ENCODE measurements around the gene SCARF1. TPM values are rescaled to one million over a fixed set of nuclear protein-coding genes. Genes with fewer than 3 reads are reported as not detected.

The SCARF1 gene
- total RNA-seq, 1 experiment from 2014 or later: 0.11 TPM

DNA sequence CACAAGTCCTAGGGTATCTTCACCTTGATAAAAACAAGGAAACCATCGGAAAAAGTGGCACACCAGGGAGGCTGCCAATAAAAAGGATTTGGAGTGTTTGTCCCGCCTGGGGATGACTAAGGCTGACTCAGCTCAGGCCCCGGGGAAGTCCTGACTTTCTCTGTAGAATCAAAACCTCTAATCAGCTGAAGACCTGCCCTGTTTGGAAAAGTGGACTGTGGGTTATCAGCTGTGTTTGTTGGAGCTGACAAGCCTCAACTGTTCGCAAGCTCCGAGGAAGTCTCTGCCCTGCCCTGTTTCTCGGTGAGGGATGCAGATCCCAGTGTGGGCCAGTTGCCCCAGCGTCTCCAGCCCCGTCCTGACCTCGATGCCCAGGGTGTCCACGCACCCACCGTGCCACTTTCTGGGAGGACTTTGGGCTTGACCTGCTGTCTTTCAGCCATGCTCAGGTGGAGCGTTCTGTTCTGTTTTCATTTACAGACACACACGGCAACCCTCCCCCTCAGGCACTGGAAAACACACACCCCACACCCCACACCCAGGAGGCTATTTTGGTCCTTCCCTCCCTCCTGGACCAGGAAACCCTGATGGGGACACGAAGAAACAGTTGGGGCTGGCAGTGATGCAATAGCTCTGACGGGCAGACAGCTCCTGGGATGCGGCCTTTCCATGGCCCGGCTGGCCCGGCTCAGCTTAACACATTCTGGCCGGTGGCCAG, 55.3 kb downstream of the SCARF1 start:
- in situ Hi-C loops (cut with HindIII; ENCODE audit: low pct_unique_long_range_greater_than_20kb, low sequenced_read_pairs): no loop called here

DNA sequence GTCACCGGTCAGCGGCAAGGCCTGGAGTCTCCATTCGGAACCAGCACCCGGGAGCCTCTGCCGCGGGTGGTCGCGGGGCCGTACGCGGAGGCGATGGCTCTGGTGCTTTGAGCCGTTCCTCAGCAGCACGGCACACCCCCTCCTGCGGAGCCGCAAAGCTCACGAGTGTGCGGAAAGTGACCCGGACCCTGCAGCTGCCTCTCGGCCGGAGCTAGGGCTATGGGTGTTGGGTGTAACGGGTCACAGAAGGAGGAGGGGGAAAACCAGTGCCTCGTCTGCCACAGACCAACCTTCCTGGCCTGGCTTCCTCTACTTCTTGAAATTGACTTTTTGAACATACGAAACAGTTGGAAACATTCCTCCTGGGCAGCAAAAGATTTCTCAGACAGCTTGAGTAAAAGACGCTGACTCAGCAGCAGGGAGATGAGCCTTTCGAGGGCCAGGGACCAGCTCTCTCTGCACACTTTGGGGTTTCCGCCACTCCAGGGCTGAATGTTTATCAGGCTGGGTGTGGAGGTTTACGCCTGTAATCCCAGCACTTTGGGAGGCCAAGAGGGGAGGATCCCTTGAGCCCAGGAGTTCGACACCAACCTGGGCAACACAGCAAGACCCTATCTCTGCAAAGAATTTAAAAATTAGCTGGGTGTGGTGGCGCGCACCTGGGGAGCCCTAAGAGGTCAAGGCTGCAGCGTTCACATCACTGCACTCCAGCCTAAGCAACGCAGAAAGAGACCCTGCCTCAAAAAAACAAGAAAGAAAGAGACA, 56.5 kb downstream of the SCARF1 start:
- in situ Hi-C loops (cut with HindIII; ENCODE audit: low pct_unique_long_range_greater_than_20kb, low sequenced_read_pairs): no loop called here
- DNase-seq (ENCODE audit: low read depth, low spot score): no peak

More for the DNA sequence above, 55.3 kb downstream of the SCARF1 start:
- DNase-seq (ENCODE audit: low read depth, low spot score): peak; percentile 49

DNA sequence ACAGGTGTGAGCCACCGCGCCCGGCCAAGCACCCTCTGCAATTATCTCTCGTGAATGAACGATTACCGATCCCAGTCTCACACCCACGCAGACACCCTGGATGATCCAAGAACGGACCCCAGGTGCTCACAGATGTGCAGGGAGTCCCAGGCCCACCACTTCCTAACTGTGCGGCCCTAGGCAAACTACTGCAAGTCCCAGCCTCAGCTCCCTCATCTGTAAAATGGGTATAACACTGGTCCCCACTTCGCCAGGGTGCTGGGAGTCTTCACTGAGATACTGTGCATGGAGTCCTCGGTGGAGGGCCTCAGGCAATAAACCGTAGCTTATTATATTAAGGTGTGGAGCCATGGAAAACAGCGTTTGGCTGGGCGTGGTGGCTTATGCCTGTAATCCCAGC, 61.4 kb downstream of the SCARF1 start:
- in situ Hi-C loops (cut with HindIII; ENCODE audit: low pct_unique_long_range_greater_than_20kb, low sequenced_read_pairs): no loop called here
- DNase-seq (ENCODE audit: low read depth, low spot score): no peak

Small RNA genes within 50 kb of the gene (small RNA-seq; reads per million reads assigned to genes)
- 0 reads per million in 2 experiments for gene RN7SL105P

Other genes with a start within 250 kb of the SCARF1 start
- gene YWHAE, start 245.5 kb downstream of the SCARF1 start, total RNA-seq (2014; rRNA removed; shearing (Covaris generic)): 244 and 257 TPM in 2 replicates
- 80.7 and 87.1 TPM in 2 replicates for gene CRK, start 189.5 kb downstream of the SCARF1 start, total RNA-seq (2014; rRNA removed; shearing (Covaris generic))
- gene MYO1C, start 153.0 kb downstream of the SCARF1 start, total RNA-seq (2014; rRNA removed; shearing (Covaris generic)): 48.6 and 54.6 TPM in 2 replicates
- gene INPP5K, start 129.1 kb downstream of the SCARF1 start, total RNA-seq (2014; rRNA removed; shearing (Covaris generic)): 33.7 and 41.5 TPM in 2 replicates
- gene PITPNA, start 82.9 kb downstream of the SCARF1 start, total RNA-seq (2014; rRNA removed; shearing (Covaris generic)): 14.6 and 27.1 TPM in 2 replicates
- 2.0 and 3.4 TPM in 2 replicates for gene SLC43A2, start 16.9 kb downstream of the SCARF1 start, total RNA-seq (2014; rRNA removed; shearing (Covaris generic))
- gene RILP, start 4.1 kb upstream of the SCARF1 start, total RNA-seq (2014; rRNA removed; shearing (Covaris generic)): 10.4 and 12.1 TPM in 2 replicates
- 62.2 and 67.7 TPM in 2 replicates for gene PRPF8, start 39.1 kb upstream of the SCARF1 start, total RNA-seq (2014; rRNA removed; shearing (Covaris generic))
- gene TLCD2, start 64.6 kb upstream of the SCARF1 start, total RNA-seq (2014; rRNA removed; shearing (Covaris generic)): 1.7 and 2.0 TPM in 2 replicates
- gene WDR81, start 79.0 kb upstream of the SCARF1 start, total RNA-seq (2014; rRNA removed; shearing (Covaris generic)): 5.5 and 5.6 TPM in 2 replicates
- 0.32 and 0.37 TPM in 2 replicates for gene SERPINF2, start 97.1 kb upstream of the SCARF1 start, total RNA-seq (2014; rRNA removed; shearing (Covaris generic))
- gene SERPINF1, start 116.3 kb upstream of the SCARF1 start, total RNA-seq (2014; rRNA removed; shearing (Covaris generic)): 229 and 245 TPM in 2 replicates
- gene SMYD4, start 184.2 kb upstream of the SCARF1 start, total RNA-seq (2014; rRNA removed; shearing (Covaris generic)): 10.0 and 12.0 TPM in 2 replicates
- 18.9 and 31.4 TPM in 2 replicates for gene RPA1, start 184.3 kb upstream of the SCARF1 start, total RNA-seq (2014; rRNA removed; shearing (Covaris generic))